ENCODE measurements around the gene HIGD2B.
A peak's percentile ranks its signal among the peaks of the same experiment; 100 is the strongest.
"Not testable (repeated sequence)": the region's sequence is repeated elsewhere in the genome, so short reads cannot be mapped to it uniquely, and the experiment has no call there.

Gene HIGD2B, protein sequence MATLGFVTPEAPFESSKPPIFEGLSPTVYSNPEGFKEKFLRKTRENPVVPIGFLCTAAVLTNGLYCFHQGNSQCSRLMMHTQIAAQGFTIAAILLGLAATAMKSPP

DNA sequence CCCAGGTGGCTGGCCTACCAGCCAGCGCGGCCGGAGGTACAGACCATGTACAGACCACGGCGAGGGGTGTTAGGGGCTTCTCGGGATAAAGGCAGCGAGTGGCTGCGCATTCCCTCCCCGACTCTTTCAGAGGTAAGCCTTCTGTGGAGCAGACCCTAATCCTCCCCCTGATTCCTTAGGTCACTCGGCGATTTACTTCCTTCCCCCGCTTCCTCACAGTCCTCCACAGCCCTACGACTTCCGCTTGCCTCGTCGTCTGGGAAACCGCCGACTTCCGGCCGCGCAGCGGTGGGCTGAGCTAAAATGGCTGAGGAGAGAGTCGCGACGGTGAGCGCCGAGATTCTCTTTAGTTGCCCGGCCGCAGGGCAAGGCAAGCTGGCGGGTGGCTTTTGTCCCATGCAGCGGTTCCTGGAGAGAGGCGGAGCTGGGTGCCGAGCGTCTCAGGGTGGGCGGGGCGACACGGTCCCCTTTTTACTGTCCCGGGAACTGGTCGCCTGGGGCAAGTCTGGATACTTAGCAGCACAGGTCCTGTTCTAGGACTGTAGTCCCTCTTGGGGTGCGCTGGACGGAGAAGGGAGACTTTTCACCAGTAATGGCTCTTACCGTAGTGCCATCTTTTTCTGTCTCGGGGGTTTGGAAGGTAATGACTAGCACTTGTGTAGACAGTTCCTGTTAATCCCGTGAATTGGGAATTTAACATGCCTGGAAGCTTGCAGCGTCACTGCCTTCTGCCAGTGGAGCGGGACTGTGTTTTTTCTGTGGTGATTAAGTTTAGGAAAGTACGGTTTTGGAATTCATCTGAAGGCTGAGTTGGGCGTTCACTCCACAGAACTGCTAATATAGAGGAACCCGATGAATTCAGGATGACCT lies at the start of gene HIGD2B, which contains the start of gene BBS4:
HIGD2B (minus strand) TSS at position 258 of the 870 bp plus-strand sequence. CDS start 9,808 bp downstream, outside the sequence.
BBS4 (plus strand) TSS at position 283 of the 870 bp plus-strand sequence; CDS start at position 304, 21 bp downstream.
- no peaks in the 10 kb centered on the region for H3K36me3 Mint-ChIP-seq

DNA sequence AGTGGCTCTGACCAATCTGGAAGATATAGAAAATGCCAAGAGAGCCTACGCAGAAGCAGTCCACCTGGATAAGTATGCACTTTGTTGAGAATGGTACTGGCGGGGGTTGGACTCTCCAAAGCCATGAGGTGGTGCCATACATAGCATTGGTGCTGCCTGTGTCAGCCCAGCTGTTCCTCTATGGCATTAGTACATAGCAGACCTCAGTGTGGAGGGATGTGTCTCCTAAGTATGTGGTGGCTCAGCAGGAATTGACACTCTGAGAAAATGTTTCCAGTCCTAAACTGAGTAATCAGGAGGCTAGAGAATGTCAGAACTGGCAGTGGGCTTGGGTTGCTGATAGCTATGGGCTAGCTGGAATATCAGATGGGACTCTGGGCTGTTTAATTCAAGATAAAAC lies 49.1 kb upstream of the HIGD2B start:
- Mint-ChIP-seq H3K9me3 (ENCODE audit: low read depth) (no peaks in the 10 kb centered on the region), H3K4me3 (no peak overlapping the region), H3K27me3 (no peaks in the 10 kb centered on the region), H3K36me3 (peaks cover 27% of the 10 kb centered on the region), H3K27ac (no peak overlapping the region), H3K4me1 (ENCODE audit: low read depth) (peaks cover 21% of the 10 kb centered on the region)

More for the DNA sequence above, at the start of gene HIGD2B, which contains the start of gene BBS4:
- Mint-ChIP-seq H3K9me3 (ENCODE audit: low read depth) (no peaks in the 10 kb centered on the region), H3K27me3 (no peaks in the 10 kb centered on the region), H3K4me3 (peak within 1 kb of the TSS; percentile 95), H3K4me1 (ENCODE audit: low read depth) (peaks cover 20% of the 10 kb centered on the region), H3K27ac (peak within 1 kb of the TSS; percentile 93)

DNA sequence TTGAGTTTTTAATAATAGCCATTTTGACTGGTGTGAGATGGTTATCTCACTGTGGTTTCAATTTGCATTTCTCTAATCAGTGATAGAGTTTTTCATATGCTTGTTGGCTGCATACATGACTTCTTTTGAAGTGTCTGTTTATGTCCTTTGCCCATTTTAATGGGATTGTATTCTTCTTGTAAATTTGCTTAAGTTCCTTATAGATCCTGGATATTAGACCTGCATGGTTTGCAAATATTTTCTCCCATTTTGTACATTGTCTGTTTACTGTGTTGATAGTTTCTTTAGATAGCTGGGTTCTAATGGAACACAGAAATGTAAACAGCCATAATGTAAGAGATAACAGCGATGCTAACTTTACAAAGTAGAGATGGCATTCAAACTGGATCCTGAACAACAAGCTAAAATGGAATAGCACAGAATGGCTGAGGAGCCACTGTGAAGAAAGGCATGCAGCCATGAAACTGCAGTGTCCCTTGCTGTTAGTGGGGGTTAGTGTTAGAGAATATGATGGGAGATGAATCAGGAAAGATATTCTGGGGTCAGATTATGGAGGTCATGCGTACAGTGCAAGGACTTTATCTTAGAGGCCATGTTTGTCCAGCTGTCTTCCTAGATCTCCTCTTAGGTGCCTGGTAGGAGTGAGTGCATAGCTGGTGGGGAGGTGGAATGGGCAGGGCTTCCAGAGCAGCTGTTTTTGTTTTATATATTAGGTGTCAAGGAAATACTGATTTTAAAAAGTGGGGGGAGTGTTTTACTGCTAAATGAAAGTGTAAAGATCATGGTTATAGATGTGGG lies 48.2 kb upstream of the HIGD2B start:
- H3K27ac Mint-ChIP-seq = no peak overlapping the region
- H3K4me3 Mint-ChIP-seq = no peak overlapping the region

DNA sequence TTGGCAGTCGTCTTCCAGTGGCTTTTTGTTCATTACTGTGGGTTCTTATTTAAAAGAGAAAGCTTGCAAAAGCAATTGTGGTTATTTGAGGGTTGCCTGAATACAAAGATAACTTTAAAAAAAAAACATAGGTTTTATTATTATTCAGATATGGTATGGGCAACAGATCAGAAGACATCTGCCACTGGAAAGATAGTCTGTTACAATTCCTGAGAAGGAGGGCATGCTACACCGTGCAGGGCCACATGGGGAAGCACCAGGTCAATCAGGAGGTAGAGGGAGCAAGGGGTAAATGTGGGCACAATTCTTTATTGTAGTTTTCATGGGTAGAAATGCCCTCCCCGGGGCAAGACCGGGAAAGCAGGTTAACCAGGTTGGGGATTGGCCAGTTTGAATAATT lies 46.5 kb upstream of the HIGD2B start:
- no peaks in the 10 kb centered on the region for H3K27me3 Mint-ChIP-seq
- H3K4me1 Mint-ChIP-seq (ENCODE audit: low read depth) = peaks cover 4% of the 10 kb centered on the region
- H3K36me3 Mint-ChIP-seq = peaks cover 21% of the 10 kb centered on the region
- no peak overlapping the region for H3K27ac Mint-ChIP-seq
- no peaks in the 10 kb centered on the region for H3K9me3 Mint-ChIP-seq (ENCODE audit: low read depth)
- H3K4me3 Mint-ChIP-seq = no peak overlapping the region

More for the DNA sequence above, 48.2 kb upstream of the HIGD2B start:
- Mint-ChIP-seq H3K9me3 (ENCODE audit: low read depth) (no peaks in the 10 kb centered on the region), H3K4me1 (ENCODE audit: low read depth) (peaks cover 11% of the 10 kb centered on the region), H3K27me3 (no peaks in the 10 kb centered on the region), H3K36me3 (peaks cover 21% of the 10 kb centered on the region)

DNA sequence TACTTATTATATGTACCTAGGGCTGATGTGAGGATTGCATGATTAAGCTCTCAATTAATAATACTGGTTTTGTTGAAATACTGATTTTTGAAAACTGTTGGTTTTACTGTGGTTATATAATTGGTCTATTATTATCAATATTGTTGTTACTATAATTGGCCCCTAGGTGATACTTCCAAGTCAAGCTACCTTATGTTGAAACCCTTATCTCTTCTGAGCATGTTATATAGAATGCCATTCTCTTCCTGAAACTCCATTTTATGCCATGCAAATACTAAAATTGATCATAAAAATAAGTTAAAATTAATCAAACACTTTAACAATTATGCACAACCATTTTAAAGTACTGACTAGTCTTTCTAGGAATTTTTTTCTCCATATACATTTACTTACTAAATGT lies 46.1 kb upstream of the HIGD2B start:
- Mint-ChIP-seq H3K9me3 (ENCODE audit: low read depth) (no peaks in the 10 kb centered on the region), H3K27me3 (no peaks in the 10 kb centered on the region), H3K36me3 (peaks cover 19% of the 10 kb centered on the region), H3K4me1 (ENCODE audit: low read depth) (peaks cover 4% of the 10 kb centered on the region), H3K27ac (no peak overlapping the region), H3K4me3 (no peak overlapping the region)

DNA sequence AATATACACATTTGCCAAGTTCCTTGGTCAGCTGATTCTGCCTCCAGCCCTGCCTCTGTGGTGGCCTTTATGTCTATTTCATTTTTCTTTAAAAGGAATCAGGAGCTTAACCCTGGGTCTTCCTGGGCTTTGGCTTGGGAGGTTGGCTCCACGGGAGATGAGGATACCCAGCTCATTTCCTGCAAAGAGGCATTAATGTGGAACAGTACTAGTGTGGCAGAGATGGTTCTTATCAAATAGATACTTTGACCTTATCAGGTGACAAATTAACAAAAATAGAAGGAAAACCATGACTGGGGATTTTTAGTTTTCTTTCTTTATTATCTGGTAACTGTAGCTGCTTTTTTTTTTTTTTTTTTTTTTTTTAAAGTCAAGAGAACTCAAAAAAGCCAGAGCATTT lies 42.8 kb upstream of the HIGD2B start:
- Mint-ChIP-seq H3K27ac (no peak overlapping the region), H3K27me3 (no peaks in the 10 kb centered on the region), H3K4me3 (no peak overlapping the region), H3K4me1 (ENCODE audit: low read depth) (no peaks in the 10 kb centered on the region), H3K36me3 (peaks cover 11% of the 10 kb centered on the region), H3K9me3 (ENCODE audit: low read depth) (no peaks in the 10 kb centered on the region)

DNA sequence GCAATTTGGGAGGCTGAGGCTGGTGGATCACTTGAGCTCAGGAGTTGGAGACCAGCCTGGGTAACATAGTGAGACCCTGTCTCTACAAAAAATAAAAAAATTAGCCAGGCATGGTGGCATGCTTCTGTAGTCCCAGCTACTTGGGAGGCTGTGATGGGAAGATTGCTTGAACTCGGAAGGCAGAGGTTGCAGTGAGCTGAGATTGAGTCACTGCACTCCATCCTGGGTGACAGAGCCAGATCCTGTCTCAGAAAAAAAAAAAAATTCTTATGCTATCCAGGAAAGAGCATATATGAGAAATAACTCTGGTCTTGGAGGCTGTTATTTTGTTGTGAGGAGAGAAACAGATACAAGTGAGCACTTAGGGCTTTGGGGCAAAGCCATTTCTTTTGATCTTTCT lies 42.3 kb upstream of the HIGD2B start:
- not testable (repeated sequence) for H3K4me1 Mint-ChIP-seq (ENCODE audit: low read depth); H3K9me3 Mint-ChIP-seq (ENCODE audit: low read depth); H3K27me3 Mint-ChIP-seq; H3K27ac Mint-ChIP-seq; H3K4me3 Mint-ChIP-seq
- peaks cover 11% of the 10 kb centered on the region for H3K36me3 Mint-ChIP-seq

DNA sequence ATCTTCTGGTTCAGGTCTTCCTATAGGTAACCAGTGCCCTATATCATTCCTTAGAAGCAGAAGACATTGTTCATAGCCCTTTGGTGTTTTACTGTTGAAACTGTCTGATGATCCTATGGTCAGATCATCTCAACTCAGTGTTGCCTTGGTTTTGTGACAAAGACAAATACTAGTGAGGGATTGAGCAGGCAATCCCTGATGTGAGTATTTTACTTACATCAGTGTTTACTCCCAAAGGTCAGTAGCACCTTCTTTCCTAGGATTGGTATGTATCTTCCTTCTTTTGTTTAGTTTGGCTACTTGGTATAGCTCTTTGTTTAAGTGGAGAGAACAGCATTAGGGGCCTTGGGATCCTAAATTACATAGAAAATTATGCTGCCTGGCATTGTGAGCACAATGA lies 41.2 kb upstream of the HIGD2B start:
- no peaks in the 10 kb centered on the region for H3K9me3 Mint-ChIP-seq (ENCODE audit: low read depth)
- peaks cover 2% of the 10 kb centered on the region for H3K4me1 Mint-ChIP-seq (ENCODE audit: low read depth)
- H3K27ac Mint-ChIP-seq = no peak overlapping the region
- H3K36me3 Mint-ChIP-seq = peaks cover 11% of the 10 kb centered on the region
- no peak overlapping the region for H3K4me3 Mint-ChIP-seq
- H3K27me3 Mint-ChIP-seq = no peaks in the 10 kb centered on the region

DNA sequence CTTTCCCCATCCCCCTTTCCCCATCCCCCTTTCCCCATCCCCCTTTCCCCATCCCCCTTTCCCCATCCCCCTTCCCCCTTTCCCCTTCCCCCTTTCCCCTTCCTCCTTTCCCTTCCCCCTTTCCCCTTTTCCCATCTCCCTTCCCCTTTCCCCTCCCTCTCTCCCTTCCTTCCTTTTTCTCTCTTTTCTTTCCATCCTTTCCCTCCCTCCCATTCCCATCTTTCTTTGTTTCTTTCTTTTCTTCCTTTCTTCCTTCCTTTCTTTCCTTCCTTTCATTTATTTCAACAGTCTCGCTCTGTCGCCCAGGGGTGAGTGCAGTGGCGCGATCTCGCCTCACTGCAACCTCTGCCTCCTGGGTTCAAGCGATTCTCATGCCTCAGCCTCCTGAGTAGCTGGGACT lies 39.9 kb upstream of the HIGD2B start:
- not testable (repeated sequence) for H3K36me3 Mint-ChIP-seq; H3K27me3 Mint-ChIP-seq; H3K4me3 Mint-ChIP-seq; H3K27ac Mint-ChIP-seq; H3K9me3 Mint-ChIP-seq (ENCODE audit: low read depth); H3K4me1 Mint-ChIP-seq (ENCODE audit: low read depth)

DNA sequence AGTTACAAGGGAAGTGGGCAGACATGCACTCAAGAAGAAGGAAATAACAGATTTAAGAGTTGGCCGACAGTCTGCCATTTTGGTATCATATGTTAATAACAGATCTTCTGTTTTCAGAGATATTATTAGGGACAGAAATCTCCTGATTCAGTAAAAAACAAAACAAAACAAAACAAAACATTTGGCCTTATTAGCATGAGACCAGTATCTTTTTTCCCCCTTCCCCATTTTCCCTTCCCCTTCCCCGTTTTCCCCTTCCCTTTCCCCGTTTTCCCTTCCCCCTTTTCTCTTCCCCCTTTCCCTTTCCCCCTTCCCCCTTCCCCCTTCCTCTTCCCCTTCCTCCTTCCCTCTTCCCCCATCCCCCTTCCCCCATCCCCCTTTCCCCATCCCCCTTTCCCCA lies 39.5 kb upstream of the HIGD2B start:
- Mint-ChIP-seq H3K4me3 (no peak overlapping the region), H3K27ac (no peak overlapping the region), H3K9me3 (ENCODE audit: low read depth) (no peaks in the 10 kb centered on the region), H3K36me3 (peaks cover 5% of the 10 kb centered on the region), H3K4me1 (ENCODE audit: low read depth) (peaks cover 2% of the 10 kb centered on the region), H3K27me3 (no peaks in the 10 kb centered on the region)

DNA sequence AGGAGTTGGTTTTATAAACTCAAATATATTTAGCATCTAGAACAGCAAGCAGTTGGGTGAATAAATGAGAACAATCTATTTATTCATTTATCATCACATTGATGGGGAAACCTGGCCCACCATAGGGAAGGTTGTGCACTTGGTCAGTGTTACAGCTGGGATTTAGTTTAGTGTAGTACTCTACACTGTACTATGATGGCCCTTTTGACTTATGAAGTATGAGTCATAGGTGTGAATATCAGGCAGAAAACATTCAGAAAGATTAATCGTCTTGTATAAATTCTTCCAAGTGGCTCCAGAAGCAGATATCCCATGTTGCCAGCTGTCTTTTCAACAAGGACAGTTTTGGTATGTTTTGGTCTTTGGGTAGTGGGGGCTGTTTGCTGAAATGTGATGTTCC lies 38.0 kb upstream of the HIGD2B start:
- Mint-ChIP-seq H3K4me3 (no peak overlapping the region), H3K9me3 (ENCODE audit: low read depth) (no peaks in the 10 kb centered on the region), H3K4me1 (ENCODE audit: low read depth) (peaks cover 2% of the 10 kb centered on the region), H3K27ac (no peak overlapping the region), H3K36me3 (peaks cover 5% of the 10 kb centered on the region), H3K27me3 (no peaks in the 10 kb centered on the region)

DNA sequence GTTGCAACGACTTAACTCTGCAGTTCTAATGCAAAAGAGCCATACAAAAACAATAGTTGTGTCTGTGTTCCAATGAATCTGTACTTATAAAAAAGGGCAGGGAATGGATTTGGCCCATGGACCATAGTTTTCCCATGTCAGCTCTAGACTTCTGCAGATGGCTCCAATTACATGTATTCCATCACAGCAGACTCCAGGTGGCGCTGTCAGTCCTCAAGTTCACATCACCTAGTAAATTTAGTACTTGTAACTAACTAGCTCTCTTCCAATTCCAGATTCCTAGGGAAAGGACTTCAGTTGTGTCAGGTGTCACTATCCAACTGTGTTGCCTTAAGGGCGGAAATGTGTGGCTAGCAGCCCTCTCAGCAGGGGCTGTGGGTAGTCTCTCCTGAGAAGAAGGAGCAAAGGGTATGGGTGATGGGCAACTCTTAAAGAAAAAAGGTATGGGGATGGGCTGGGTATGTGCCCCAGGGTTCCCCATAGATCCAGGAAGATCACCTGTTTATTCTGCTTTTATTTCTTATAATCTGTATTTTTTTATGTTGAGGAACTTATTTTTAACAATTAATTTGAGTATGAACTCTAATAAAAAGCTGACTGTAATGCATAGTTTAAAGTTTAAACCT lies 36.2 kb upstream of the HIGD2B start:
- no peaks in the 10 kb centered on the region for H3K9me3 Mint-ChIP-seq (ENCODE audit: low read depth)
- H3K4me1 Mint-ChIP-seq (ENCODE audit: low read depth) = peaks cover 2% of the 10 kb centered on the region
- H3K4me3 Mint-ChIP-seq = no peak overlapping the region
- H3K27me3 Mint-ChIP-seq = no peaks in the 10 kb centered on the region
- peaks cover 7% of the 10 kb centered on the region for H3K36me3 Mint-ChIP-seq
- no peak overlapping the region for H3K27ac Mint-ChIP-seq

DNA sequence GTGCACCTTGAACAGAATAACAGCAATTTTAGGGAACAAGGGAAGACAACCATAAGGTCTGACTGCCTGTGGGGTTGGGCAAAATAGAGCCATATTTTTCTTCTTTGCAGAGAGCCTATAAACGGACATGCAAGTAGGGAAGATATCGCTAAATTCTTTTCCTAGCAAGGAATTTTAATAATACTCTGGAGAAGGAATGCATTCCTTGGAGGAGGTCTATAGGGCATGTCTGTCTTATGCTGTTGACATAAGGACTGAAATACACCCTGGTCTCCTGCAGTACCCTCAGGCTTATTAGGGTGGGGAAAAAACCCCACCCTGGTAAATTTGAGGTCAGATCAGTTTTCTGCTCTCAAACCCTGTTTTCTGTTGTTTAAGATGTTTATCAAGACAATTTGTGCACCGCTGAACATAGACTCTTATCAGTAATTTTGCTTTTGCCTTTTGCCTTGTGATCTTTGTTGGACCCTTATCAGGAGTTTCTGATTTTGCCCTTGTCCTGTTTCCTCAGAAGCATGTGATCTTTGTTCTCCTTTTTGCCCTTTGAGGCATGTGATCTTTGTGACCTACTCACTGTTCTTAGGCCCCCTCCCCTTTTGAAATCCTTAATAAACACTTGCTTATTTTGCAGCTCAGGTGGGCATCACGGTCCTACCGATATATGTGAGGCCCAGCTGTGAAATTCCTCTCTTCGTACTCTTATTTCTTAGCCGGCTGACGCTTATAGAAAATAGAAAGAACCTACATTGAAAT lies 22.7 kb upstream of the HIGD2B start:
- not testable (repeated sequence) for H3K27ac Mint-ChIP-seq; H3K36me3 Mint-ChIP-seq; H3K4me3 Mint-ChIP-seq; H3K9me3 Mint-ChIP-seq (ENCODE audit: low read depth); H3K4me1 Mint-ChIP-seq (ENCODE audit: low read depth); H3K27me3 Mint-ChIP-seq

DNA sequence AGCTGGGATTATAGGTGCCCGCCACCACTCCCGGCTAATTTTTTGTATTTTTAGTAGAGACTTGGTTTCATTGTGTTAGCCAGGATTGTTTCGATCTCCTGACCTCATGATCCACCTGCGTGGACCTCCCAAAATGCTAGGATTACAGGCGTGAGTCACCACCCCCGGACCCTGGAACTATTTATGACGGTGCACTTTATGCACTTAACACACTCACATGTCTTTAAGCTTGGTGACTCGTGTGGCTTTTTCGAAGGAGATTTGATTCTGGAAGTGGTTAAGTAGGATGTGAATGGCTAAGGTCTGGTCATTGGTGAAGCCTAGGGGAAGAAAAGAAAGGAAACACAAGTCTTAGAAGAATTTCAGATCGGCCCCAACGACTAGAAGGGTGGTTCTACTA lies 20.3 kb upstream of the HIGD2B start:
- Mint-ChIP-seq H3K27me3 (no peaks in the 10 kb centered on the region), H3K4me1 (ENCODE audit: low read depth) (no peaks in the 10 kb centered on the region), H3K27ac (no peak overlapping the region), H3K36me3 (peaks cover 2% of the 10 kb centered on the region), H3K9me3 (ENCODE audit: low read depth) (no peaks in the 10 kb centered on the region), H3K4me3 (no peak overlapping the region)
